ENCODE data around the gene ZCCHC7.

- TF ChIP-seq EZH2 (IDR thresholded peaks at IDR 0.05; ENCODE audit: insufficient read depth, poor library complexity, severe bottlenecking) = no peak
- TF ChIP-seq EZH2phosphoT487 (IDR thresholded peaks at IDR 0.05; ENCODE audit: insufficient read depth, low read depth) = no peak
These were observed 81.7 kb downstream of the ZCCHC7 start for GRCh38 chr9:37202091-37202490.

All from GM23248 (cell line).